Measurements from ENCODE around the gene PNLIPRP3. TPM values are rescaled to one million over a fixed set of nuclear protein-coding genes. Genes with fewer than 3 reads are reported as not detected.
"Not testable (repeated sequence)": the region's sequence is repeated elsewhere in the genome, so short reads cannot be mapped to it uniquely, and the experiment has no call there.

PNLIPRP3 gene
- total RNA-seq: not detected

- Histone ChIP-seq H3K9ac (ENCODE audit: low read depth in 2 of 2, low read length in 2 of 2) (no peak within 1 kb of the TSS), H3K4me1 (no peaks in the 10 kb centered on the region), H3K27ac (no peak within 1 kb of the TSS), H3K36me3 (no peaks in the 10 kb centered on the region), H3K4me3 (no peak within 1 kb of the TSS), H3K27me3 (no peaks in the 10 kb centered on the region), H3K9me3 (no peaks in the 10 kb centered on the region)
- no peak for TF ChIP-seq CTCF (IDR thresholded peaks at IDR 0.05)
- no peak for DNase-seq
- intact Hi-C loops (cut with DNase I): no loop called here
Observed at GRCh38 chr10:116427671-116428070, at the start of gene PNLIPRP3. PNLIPRP3 (plus strand) TSS chr10:116427847; CDS start chr10:116428013, 166 bp downstream.

GRCh38 chr10:116382290-116382689 is 45.4 kb upstream of the PNLIPRP3 start:
- Histone ChIP-seq H3K36me3 (no peaks in the 10 kb centered on the region), H3K9me3 (no peaks in the 10 kb centered on the region), H3K4me3 (no peak overlapping the region), H3K9ac (ENCODE audit: low read depth in 2 of 2, low read length in 2 of 2) (no peak overlapping the region), H3K27ac (no peak overlapping the region), H3K4me1 (no peaks in the 10 kb centered on the region), H3K27me3 (no peaks in the 10 kb centered on the region)
- TF ChIP-seq CTCF (IDR thresholded peaks at IDR 0.05): no peak
- intact Hi-C loops (cut with DNase I): loop anchor here (10.0 kb wide), 2 partner anchors 577 to 677 kb away; no protein-coding TSS in a partner anchor
- no peak for DNase-seq

GRCh38 chr10:116385311-116385710 is 42.3 kb upstream of the PNLIPRP3 start:
- Histone ChIP-seq H3K9me3 (no peaks in the 10 kb centered on the region), H3K4me1 (no peaks in the 10 kb centered on the region), H3K9ac (ENCODE audit: low read depth in 2 of 2, low read length in 2 of 2) (no peak overlapping the region), H3K4me3 (no peak overlapping the region), H3K27ac (no peak overlapping the region), H3K27me3 (no peaks in the 10 kb centered on the region), H3K36me3 (no peaks in the 10 kb centered on the region)
- no peak for TF ChIP-seq CTCF (IDR thresholded peaks at IDR 0.05)
- intact Hi-C loops (cut with DNase I): loop anchor here (5.0 to 10.0 kb wide), 3 partner anchors 581 to 1033 kb away; no protein-coding TSS in a partner anchor
- DNase-seq: no peak

GRCh38 chr10:116385994-116386809 is 41.4 kb upstream of the PNLIPRP3 start:
- Histone ChIP-seq H3K4me3 (no peak overlapping the region), H3K36me3 (no peaks in the 10 kb centered on the region), H3K4me1 (no peaks in the 10 kb centered on the region), H3K27ac (no peak overlapping the region), H3K9ac (ENCODE audit: low read depth in 2 of 2, low read length in 2 of 2) (no peak overlapping the region), H3K27me3 (no peaks in the 10 kb centered on the region), H3K9me3 (no peaks in the 10 kb centered on the region)
- TF ChIP-seq CTCF (IDR thresholded peaks at IDR 0.05): peak; percentile 25
- DNase-seq: no peak
- intact Hi-C loops (cut with DNase I): loop anchor here (5.0 to 10.0 kb wide), 3 partner anchors 581 to 1034 kb away; no protein-coding TSS in a partner anchor

- not testable (repeated sequence) for H3K9me3 ChIP-seq; H3K9ac ChIP-seq (ENCODE audit: low read depth in 2 of 2, low read length in 2 of 2)
Observed at GRCh38 chr10:116393246-116393831, 34.3 kb upstream of the PNLIPRP3 start.

More at GRCh38 chr10:116393246-116393831, 34.3 kb upstream of the PNLIPRP3 start:
- intact Hi-C loops (cut with DNase I); H3K4me1 ChIP-seq; DNase-seq; H3K4me3 ChIP-seq; H3K27ac ChIP-seq; H3K36me3 ChIP-seq; H3K27me3 ChIP-seq: not testable (repeated sequence)
